ENCODE measurements around the gene TET3. TPM values are rescaled to one million over a fixed set of nuclear protein-coding genes. Genes with fewer than 3 reads are reported as not detected.

TET3 gene
- polyA plus RNA-seq, 1 donor (not counting 4 experiments of a cell fraction or from before 2014, with no cell fraction given), result 2.9 TPM

- Histone ChIP-seq H3K27me3 (ENCODE audit: control insufficient read depth, extremely low read depth, insufficient read depth, low read length) (no peaks in the 10 kb centered on the region), H3K9me1 (ENCODE audit: control insufficient read depth, extremely low read depth, insufficient read depth, low read length) (no peaks in the 10 kb centered on the region), H3K79me2 (ENCODE audit: control insufficient read depth, insufficient read depth, low read length) (peaks cover 60% of the 10 kb centered on the region), H2AFZ (ENCODE audit: control insufficient read depth, low read length) (no peak overlapping the region), H3K27ac (ENCODE audit: control insufficient read depth, insufficient read depth, low read length) (no peak overlapping the region), H4K20me1 (ENCODE audit: control insufficient read depth, extremely low read depth, insufficient read depth, low read length) (no peaks in the 10 kb centered on the region), H3K4me2 (ENCODE audit: control insufficient read depth, extremely low read depth, insufficient read depth, low read depth, low read length) (no peak overlapping the region), H3K9me3 (ENCODE audit: control insufficient read depth, low read depth, low read length) (no peaks in the 10 kb centered on the region), H3K4me3 (ENCODE audit: control insufficient read depth in 2 of 3, extremely low read depth in 1 of 3, insufficient read depth in 2 of 3, low read depth in 1 of 3, low read length in 3 of 3) (no peak overlapping the region), H3K36me3 (ENCODE audit: control insufficient read depth in 2 of 2, extremely low read depth in 1 of 2, insufficient read depth in 2 of 2, low read length in 2 of 2) (no peaks in the 10 kb centered on the region), H3K4me1 (ENCODE audit: control insufficient read depth, extremely low read depth, insufficient read depth, low read length) (peaks cover 8% of the 10 kb centered on the region), H3K9ac (ENCODE audit: control insufficient read depth, extremely low read depth, insufficient read depth, low read length) (no peak overlapping the region)
- no peak for FAIRE-seq
- TF ChIP-seq EZH2 (IDR thresholded peaks at IDR 0.05; ENCODE audit: low read length) (no peak), CTCF (optimal IDR thresholded peaks at IDR 0.05 in 1 of 3, IDR thresholded peaks at IDR 0.05 in 1 of 3, conservative IDR thresholded peaks at IDR 0.05 in 1 of 3; ENCODE audit: extremely low read depth in 1 of 3, insufficient read depth in 2 of 3, low read length in 3 of 3) (no peak)
- dilution Hi-C loops (cut with MboI; ENCODE audit: extremely low pct_ligation_motif_present, low sequenced_read_pairs), result no loop called here
- DNase-seq (ENCODE audit: low read depth, low spot score), result no peak
These were observed 39.5 kb downstream of the TET3 start for GRCh38 chr2:74024216-74024615.

GRCh38 chr2:74025971-74026612, 41.4 kb downstream of the TET3 start:
- FAIRE-seq (no peak), DNase-seq (ENCODE audit: low read depth, low spot score) (no peak)
- H3K4me3 ChIP-seq (ENCODE audit: control insufficient read depth in 2 of 3, extremely low read depth in 1 of 3, insufficient read depth in 2 of 3, low read depth in 1 of 3, low read length in 3 of 3), result no peak overlapping the region
- no peak overlapping the region for H3K27ac ChIP-seq (ENCODE audit: control insufficient read depth, insufficient read depth, low read length)
- no peaks in the 10 kb centered on the region for H3K27me3 ChIP-seq (ENCODE audit: control insufficient read depth, extremely low read depth, insufficient read depth, low read length)
- H3K9ac ChIP-seq (ENCODE audit: control insufficient read depth, extremely low read depth, insufficient read depth, low read length), result no peak overlapping the region
- H2AFZ ChIP-seq (ENCODE audit: control insufficient read depth, low read length), result no peak overlapping the region
- no peaks in the 10 kb centered on the region for H3K9me1 ChIP-seq (ENCODE audit: control insufficient read depth, extremely low read depth, insufficient read depth, low read length)
- no peaks in the 10 kb centered on the region for H3K36me3 ChIP-seq (ENCODE audit: control insufficient read depth in 2 of 2, extremely low read depth in 1 of 2, insufficient read depth in 2 of 2, low read length in 2 of 2)
- peaks cover 55% of the 10 kb centered on the region for H3K79me2 ChIP-seq (ENCODE audit: control insufficient read depth, insufficient read depth, low read length)
- no peak overlapping the region for H3K4me2 ChIP-seq (ENCODE audit: control insufficient read depth, extremely low read depth, insufficient read depth, low read depth, low read length)
- dilution Hi-C loops (cut with MboI; ENCODE audit: extremely low pct_ligation_motif_present, low sequenced_read_pairs), result no loop called here
- H3K4me1 ChIP-seq (ENCODE audit: control insufficient read depth, extremely low read depth, insufficient read depth, low read length), result peaks cover 8% of the 10 kb centered on the region
- TF ChIP-seq EZH2 (IDR thresholded peaks at IDR 0.05; ENCODE audit: low read length), result no peak
- no peak for TF ChIP-seq CTCF (optimal IDR thresholded peaks at IDR 0.05 in 1 of 3, IDR thresholded peaks at IDR 0.05 in 1 of 3, conservative IDR thresholded peaks at IDR 0.05 in 1 of 3; ENCODE audit: extremely low read depth in 1 of 3, insufficient read depth in 2 of 3, low read length in 3 of 3)
- no peaks in the 10 kb centered on the region for H4K20me1 ChIP-seq (ENCODE audit: control insufficient read depth, extremely low read depth, insufficient read depth, low read length)
- H3K9me3 ChIP-seq (ENCODE audit: control insufficient read depth, low read depth, low read length), result no peaks in the 10 kb centered on the region

Measured in keratinocyte (primary cell).